ENCODE measurements around the gene DNAH17.

GRCh38 chr17:78496311-78496710, 80.9 kb downstream of the DNAH17 start:
- TF ChIP-seq CTCF (IDR thresholded peaks at IDR 0.05): no peak
- TF ChIP-seq POLR2AphosphoS5 (IDR thresholded peaks at IDR 0.05): no peak
- TF ChIP-seq POLR2A (IDR thresholded peaks at IDR 0.05): no peak

Data from transverse colon (tissue), 4 donors.